GM18507 (cell line): Measurements from ENCODE around the gene CHID1.

Experiments used
- DNase-seq: peaks from one replicate; pipeline ENCODE4 v3.0.0; 2011; ENCODE audit warnings: low read depth; ENCODE audit not compliant: insufficient read length; ENCODE audit errors: extremely low spot score
- FAIRE-seq: peaks from 2 replicates; lab custom pipeline; 2011; peaks lifted over from hg19 to GRCh38; lab: Jason Lieb, UNC

Gene CHID1

DNA sequence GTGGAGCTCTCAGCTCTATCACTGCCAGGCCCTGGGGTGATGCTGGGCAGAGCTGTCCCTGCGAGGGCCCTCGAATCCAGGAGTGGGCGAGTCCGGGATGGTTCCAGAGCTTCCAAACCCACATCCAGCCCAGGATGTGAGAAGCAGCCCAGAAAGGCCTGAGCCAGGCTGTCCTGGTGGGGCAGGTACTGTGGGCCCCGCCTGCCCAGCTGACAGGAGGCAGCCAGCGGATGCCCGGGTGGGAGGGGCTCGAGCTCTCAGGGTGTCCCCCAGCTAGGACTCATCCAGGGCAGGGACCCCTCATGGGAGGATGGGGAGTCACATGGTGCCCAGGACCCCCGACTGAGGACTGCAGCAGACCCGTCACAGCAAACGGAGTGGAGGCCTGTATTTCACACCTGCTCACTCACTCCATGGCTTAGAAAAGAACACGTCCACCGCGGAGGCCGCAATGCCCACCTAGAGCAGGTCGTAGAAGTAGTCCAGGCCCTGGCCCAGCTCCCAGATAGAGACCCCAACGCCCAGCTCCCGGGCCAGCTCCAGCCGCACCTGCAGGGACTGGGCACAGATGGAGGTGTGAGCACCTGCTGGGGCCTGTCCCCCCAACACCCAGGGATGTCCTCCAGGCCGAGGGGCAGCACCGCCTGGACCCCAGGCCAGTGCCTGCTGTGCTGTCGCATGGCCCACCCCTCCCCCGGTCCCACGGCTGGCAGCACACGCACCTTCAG, 41.0 kb downstream of the CHID1 start:
- FAIRE-seq (no peak), DNase-seq (no peak)

DNA sequence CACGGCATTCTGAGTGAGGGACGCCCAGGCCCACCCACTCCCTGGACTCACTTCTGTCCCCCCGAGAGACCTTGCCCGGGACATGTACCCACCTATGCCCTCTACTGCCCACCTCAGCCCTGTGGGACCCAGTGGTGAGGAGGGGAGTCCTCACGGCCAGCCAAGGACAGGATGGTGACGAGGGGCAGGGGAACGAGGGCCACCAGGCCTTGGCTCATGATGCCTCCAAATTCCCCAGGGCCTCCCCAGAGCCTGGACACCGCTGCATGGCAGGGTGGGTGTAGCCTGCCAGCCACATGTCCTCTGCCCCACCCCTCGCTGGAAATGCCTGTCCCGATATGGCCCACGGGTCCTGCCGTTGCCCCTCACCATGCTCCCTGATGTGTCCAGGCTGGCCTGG, 41.8 kb downstream of the CHID1 start:
- no peak for FAIRE-seq
- no peak for DNase-seq

DNA sequence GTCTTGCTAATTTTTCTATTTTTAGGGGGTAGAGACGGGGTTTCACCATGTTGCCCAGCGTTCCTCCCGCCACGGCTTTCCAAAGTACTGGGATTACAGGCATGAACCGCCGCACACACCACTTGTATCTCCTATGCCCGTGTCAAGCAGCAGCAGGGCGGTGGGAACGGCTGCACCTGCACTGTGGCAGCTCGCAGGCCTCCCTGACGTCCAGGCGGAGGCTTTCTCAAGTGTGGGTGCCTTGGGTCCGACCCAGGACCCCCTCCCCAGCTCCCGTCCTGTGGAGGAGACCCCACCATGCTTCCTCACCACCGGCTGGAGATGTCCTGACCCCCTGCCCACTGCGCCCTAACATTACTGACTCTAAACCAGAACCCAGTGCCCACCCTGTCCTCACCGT, 42.2 kb downstream of the CHID1 start:
- no peak for FAIRE-seq
- no peak for DNase-seq

DNA sequence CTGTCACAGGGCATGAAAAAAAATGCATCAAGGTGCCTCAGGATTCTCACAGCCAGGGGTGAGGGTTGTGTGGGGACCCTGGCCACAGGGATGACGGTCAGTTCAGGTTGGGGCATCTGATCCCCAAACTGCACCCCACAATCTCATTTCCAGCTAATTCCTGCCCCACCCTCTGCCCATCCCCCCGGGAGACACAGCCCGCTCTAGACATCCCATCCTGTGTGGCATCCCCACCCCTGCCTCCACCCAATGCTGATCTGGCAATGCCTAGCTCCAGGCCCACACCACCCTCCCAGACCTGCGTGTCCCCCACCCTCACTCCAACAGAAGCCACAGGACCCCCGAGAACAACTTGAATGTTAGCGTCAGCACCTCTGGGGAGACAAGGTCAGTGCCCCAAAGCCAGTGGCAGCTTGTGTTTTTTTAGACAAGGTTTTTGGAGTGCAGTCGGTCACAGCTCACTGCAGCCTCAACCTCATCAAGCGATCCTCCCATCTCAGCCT, 42.7 kb downstream of the CHID1 start:
- no peak for FAIRE-seq
- DNase-seq, result no peak

DNA sequence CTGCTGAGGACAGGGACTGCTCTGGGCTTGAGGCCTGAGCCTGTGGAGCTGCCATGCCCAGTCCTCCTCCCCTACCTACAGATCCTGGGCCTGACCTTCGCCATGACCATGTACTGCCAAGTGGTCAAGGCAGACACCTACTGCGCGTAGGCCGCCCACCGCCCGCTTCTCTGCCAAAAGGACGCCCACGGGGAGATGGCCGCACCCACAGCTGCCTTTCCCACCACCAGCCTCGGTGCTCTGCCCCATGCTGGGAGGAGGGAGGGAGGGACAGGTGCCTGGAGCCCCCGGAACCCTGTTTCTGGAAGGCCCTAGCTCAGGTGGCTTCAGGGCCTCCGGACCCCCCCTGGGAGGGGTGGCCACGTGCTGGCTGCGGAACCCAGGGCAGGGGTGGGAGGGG, 44.1 kb downstream of the CHID1 start:
- no peak for FAIRE-seq

GRCh38 chr11:865462-866430, 44.9 kb downstream of the CHID1 start:
- DNase-seq, result no peak
- FAIRE-seq, result no peak

More for the DNA sequence above, 44.1 kb downstream of the CHID1 start:
- DNase-seq, result no peak

- no peak for FAIRE-seq
- DNase-seq, result no peak
Measured at GRCh38 chr11:864898-865297, 45.7 kb downstream of the CHID1 start.

DNA sequence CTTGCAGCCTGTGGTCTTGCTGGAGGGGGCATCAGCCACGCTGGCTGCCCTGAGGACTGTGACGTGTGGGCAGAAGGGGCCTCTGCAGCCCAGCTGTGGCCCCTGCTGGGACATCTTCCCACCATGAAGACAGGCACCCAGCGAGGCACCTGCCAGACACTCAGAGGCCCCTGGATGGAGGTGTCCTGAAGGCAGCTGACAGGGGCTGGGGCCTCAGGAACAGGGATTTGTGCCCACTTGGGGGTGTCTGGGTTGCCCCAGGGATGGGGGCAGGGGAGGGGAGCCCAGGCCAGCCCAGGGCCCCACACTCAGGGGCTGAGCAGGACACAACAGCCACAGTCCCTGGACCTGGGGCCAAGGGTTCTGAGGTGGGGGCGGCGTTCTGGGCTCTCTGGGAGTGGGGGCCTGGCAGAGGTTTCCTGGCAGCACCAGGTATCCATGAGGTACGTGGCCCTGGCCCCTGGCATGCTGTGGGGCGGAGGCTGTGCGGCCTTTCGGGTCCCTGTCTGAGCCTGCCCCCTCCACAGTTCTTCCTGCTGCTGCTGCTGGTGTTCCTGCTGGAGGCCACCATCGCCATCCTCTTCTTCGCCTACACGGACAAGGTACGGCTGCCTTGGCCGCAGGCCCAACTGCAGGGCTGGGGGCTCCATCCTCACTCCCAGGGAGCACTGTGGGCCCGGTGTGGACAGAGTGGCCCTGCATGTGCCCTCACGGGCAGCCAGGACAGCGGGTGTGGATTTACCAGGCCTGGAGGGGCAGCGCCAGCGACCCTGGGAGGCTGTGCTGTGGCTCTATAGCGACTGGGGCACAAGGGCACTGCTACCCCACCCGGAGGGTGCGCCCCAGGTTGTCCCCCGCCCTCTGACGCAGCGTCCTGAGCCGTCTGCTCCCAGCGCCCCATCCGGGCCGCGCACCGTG, 46.4 kb downstream of the CHID1 start:
- no peak for FAIRE-seq
- no peak for DNase-seq

GRCh38 chr11:863023-863909, 47.3 kb downstream of the CHID1 start:
- FAIRE-seq (no peak), DNase-seq (no peak)

GRCh38 chr11:862696-863022, 48.0 kb downstream of the CHID1 start:
- DNase-seq, result no peak
- no peak for FAIRE-seq

DNA sequence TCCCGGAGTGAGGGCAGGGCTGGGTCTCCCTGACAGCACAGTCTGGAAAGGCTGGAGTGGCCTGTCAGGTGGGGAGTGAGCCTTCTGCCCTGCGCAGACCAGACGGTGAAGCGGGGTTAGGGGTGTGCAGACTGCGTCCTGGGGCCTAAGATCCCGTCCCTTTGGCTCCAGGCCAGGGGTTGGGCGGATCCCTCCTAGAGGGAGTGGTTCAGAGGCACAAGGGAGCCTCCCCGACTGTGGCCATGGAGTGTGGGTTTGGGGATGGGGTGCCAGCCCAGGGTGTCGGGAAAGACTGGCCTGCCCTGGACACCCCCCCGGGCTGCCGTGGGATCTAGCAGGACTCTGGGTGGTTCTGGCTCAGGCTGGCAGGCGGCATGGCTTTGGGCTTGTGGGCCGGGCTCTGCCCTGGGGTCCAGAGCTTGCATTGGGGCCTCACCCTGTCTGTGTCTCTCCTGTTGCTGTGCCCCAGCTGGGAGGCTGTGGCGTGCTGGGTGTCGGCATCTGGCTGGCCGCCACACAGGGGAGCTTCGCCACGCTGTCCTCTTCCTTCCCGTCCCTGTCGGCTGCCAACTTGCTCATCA, 48.4 kb downstream of the CHID1 start:
- FAIRE-seq (no peak), DNase-seq (no peak)

- no peak for DNase-seq
- FAIRE-seq, result no peak
Measured at GRCh38 chr11:861105-861479, 49.5 kb downstream of the CHID1 start.

GRCh38 chr11:860234-861104, 50.1 kb downstream of the CHID1 start:
- FAIRE-seq (no peak), DNase-seq (no peak)

- DNase-seq, result no peak
- no peak for FAIRE-seq
Measured at GRCh38 chr11:859394-860131, 51.0 kb downstream of the CHID1 start.

DNA sequence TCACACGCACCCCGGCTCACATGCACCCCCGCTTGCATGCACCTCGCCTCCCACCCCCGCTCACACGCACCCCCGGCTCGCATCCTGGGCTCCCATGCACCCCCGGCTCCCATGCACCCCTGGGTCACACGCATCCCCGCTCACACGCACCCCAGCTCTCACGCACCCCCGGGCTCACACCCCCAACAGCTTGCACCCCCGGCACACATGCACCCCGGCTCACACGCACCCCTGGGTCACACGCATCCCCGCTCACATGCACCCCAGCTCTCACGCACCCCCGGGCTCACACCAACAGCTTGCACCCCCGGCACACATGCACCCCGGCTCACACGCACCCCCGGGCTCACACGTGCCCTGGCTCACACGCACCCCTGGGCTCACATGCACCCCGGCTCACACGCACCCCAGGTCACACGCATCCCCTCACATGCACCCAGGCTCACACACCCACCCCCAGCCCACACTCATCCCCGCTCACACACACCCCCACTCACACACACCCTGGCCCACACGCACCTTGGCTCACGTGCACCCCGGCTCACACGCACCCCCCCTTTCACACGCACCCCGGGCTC, 51.8 kb downstream of the CHID1 start:
- FAIRE-seq, result no peak

GRCh38 chr11:858053-858761, 52.4 kb downstream of the CHID1 start:
- FAIRE-seq (no peak), DNase-seq (no peak)

More for the DNA sequence above, 51.8 kb downstream of the CHID1 start:
- no peak for DNase-seq
